HK-2 (cell line): ENCODE data around the gene CAMTA1.

Experiments used
- DNase-seq: peaks from one replicate; pipeline ENCODE4 v3.0.0-alpha.2; 2018; ENCODE audit not compliant: unreplicated experiment

CAMTA1 gene

DNA sequence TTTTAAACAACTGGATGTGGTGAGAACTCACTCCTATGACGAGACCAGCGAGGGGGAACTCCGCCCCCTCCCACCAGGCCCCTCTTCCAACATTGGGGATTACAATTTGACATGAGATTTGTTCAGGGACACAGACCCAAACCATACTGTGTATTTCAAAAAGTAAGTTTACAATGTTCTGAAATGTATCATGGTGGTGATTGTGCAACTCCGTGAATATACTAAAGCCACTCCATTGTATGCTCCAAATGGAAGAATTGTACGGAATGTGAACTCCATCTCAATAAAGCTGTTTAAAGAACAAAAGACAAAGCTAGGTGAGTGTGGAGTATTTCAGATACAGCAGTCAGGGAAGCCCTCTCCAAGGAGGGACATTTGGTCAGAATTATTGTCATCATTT, 553.8 kb downstream of the CAMTA1 start:
- DNase-seq, result no peak

DNA sequence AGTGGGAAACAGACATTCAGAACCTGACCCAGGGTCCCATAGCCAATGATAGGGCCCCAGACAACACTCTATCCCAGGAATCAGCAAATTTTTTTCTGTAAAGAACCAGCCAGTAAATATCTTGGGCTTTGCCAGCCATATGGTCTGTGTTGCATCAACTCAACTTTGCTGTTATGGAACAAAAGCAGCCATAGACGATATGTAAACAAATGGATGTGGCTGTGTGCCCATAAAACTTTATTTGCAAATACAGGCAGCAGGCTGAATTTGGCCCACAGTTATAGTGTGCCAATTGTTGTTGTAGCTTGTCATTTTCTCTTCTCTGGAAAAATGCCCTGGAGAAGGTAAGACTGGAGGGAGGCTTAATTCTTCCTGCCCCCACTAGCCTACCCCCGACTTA, 554.7 kb downstream of the CAMTA1 start:
- DNase-seq, result no peak

DNA sequence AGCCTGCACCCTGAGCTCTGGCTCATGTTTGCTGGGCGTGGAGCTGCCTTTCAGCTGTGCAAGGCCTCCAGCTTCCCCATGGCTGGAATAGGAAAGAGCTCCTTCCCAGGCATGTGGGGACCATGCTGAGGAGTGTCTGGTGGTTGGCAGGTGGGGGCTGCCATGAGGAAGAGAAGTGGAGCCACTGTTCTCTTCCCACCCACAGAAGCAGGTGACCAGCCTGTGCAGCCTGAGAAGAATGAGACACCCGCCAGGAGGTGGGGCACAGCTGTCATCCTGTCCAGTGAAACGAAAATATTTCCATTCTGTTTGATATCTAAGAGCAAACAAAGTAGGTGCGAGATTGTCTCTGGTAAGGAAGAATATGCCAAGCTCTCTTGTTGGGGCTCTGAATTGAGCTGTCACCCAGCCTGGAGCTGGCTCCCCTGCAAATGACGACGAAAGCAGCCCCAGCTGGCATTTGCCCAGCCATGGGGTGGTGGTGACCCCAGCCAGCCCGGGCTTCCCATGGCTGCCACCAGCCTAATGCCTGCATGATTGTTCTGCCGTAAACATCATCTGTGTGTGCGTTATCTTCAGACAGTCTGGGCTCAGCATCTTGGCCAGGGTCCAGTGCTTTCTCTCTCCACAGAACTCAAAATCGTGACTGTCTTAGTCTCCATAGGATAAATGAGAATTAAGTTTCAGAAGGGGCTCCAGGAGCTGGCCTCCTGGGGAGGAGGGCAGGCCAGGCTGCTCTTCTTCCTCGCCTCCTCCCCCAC, 556.1 kb downstream of the CAMTA1 start:
- no peak for DNase-seq

DNA sequence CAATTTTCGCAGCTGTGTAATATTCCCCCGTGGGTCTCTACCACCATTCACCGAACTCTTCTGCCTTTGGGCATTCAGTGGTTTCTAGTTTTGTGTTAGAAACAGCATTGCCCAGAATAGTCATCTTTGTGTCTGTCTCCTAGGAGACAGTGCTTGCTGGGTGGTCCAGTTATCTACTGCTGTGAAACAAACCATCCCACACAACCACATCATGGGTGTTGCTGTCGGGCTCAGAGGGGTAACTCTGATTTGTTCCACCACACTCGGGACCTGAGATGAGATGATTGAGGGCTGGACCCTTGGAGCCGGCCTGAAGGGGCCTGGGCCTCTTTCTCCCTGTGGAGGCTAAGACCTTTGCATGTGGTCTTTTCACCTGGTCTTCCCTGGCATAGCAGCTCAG, 558.6 kb downstream of the CAMTA1 start:
- no peak for DNase-seq

DNA sequence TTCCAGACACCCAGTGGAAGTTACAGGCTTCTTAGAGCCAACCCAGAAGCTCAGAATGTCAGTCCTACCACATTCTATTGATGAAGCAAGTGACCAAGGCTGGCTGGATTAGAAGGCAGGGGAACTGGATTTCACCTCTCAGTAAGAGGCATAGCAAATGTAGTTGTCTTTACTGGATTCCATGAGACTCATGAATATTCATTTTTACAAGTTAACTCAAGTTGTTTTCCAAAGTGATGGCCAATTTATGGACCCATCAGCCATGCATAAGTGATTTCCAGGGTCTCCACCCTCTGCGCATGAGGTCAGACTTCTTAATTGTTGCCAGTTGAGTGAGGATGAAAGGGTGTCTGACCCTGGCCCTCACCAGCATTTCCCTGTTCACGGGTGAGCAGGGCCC, 559.0 kb downstream of the CAMTA1 start:
- no peak for DNase-seq

DNA sequence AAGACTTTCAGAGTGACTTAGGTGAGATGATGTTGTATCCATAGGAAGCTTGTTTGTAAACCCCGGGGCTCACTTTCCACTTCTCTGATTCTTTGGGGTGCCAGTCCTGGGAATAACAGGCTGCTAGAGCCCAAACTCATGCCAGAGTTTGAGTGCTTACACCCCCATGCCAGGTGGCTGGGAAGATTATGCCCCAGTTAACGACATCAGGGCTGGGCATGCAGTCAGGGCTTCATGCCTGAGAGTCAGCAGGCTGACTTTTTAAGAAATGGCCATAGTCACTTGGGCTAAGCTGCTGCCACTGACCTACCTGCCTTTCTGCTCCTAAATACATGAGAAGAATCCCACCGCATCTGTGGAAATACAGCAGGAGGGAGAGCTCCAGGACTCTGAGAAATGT, 560.3 kb downstream of the CAMTA1 start:
- DNase-seq, result no peak

DNA sequence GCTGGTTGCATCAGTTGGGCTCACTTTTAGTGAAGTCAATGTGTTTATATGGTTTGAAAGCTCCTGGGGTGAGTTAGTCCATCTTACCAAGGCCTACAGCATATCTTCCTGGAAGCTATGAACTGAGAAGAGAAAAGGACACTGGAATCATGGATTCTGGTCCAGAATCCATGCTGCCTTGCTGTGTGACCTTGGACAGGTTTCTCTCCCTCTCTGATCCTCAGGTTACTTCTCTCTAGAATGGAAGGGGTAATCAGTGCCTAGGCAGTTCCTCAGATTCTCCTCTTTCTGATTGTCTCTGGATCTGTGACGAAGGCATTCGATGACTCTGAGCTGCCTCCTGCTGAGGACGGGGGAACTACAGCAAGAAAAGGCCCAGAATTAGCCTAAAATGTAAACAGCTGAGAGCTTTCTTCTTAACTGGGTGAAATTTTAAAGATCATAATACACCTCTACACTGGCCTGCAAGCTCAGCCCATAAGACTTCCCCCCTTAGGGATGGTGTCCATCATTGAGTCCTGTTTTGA, 560.9 kb downstream of the CAMTA1 start:
- DNase-seq, result no peak

DNA sequence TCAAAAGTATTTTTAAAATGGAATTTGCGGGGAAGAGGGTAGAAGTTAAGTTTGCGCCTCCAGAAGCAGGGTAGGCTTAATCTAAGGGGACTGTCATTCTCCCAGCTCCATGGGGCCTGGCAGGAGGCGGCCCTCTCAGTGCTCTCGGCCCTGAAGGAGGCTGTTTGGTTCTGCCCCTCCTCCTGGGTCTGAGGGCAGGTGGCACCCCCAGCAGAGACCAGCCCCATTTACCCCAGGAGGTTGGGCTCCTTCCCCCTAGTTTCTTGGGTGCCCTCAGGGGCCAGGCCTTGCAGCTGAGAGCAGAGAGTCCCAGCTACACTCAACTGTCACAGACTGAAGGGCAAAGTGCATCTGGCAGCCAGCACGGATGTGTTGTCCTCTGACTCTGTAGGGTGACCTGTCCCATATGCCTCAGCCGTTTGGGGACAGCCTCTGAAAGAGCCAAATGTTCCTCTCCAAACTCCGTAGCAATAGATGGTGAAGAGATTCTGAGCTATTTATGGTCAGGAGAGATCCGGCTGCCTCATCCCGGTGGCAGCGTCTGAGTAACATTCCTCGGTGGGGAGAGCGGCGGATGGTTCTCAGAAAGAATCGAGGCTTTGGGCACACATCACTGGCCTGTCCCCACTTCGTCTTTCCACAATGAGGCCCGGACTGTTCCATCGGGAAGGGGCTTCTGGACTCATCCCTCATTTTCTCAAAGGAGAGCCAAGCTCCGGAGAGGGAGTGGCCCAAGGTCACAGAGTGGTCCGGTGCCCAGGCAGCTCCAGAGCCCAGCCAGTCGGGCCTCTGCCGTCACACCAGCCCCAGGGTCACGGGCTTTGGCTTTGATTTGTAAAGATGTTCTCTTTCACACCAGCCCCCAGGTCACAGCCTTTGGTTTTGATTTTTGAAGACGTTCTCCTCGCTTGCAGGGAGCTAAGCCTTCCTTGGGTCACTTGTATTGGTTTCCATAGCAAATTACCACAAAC, 561.6 kb downstream of the CAMTA1 start:
- no peak for DNase-seq

DNA sequence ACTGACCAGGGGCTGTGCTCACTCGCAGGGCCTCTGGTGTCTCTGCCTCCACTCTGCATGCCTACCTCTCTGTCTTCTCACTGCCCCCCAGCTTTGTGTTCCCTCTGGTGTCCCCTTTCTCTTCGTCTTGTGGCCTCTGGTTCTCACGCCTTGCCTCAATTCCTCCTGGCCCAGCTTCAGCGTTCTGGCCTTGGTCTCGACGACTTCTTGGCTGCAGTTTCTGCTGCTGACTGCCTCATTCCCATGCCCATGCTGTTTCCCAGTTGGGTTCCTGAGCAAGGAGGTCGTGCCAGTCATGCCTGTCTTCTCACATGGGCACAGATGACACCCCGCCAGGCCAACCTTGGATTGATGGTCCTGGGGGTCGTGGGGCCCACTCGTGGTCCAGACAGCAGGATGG, 562.8 kb downstream of the CAMTA1 start:
- DNase-seq, result no peak

DNA sequence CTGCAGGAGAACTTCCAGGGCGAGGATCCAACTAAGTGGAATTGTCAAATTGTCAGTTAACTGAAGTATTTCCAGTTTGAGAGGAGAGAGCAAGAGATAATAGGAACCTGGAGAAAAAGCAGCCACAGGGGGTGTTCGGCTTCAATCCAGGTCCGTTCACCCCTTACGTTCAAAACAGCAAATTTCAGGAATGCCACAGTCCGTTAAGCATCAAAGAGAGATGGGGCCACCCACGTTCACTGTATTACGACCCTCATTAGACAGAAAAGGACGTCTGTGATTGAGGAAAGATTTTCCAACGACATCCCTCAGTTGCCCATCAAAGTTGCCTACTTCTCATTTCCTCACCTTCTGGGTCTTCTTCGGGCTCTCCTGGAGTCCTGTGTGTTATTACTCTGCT, 563.3 kb downstream of the CAMTA1 start:
- DNase-seq, result no peak

DNA sequence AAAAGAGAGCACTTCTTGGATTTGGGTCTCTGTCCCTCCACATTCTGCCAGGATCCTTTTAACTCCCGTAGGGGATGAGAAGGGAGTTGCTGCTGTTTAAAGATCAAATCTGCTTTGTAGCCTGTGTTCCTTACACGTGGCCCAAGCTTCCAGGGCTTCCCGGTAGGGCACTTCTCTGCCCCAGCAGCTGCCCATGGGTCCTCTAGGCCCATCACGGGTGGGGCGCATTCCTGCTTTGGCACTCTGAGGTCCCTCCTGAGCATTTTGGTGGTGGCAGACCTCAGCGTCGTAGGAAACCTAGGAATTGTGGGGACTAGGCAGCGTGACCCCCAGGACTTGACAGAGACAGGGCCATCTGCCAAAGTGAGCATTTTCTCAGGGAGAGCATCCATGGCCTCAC, 565.5 kb downstream of the CAMTA1 start:
- no peak for DNase-seq

DNA sequence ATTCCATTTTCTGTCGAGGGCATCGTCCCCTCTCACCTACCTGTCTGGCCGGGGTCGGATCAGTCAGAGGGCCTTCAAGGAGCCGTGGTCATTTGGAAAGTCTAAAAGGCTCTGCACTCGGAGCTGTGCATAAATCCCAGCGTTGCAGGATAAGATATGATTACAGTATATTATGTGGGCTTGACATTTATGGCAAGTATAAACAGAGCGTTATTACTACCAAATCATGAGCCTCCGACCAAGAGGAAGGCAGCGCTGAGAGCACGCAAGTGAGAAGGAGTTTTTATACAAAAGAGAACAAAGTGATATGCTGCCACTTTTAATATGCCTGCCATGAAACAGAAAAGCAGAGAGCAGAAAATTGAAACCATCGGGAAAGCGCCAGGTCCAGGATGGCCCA, 566.4 kb downstream of the CAMTA1 start:
- no peak for DNase-seq

DNA sequence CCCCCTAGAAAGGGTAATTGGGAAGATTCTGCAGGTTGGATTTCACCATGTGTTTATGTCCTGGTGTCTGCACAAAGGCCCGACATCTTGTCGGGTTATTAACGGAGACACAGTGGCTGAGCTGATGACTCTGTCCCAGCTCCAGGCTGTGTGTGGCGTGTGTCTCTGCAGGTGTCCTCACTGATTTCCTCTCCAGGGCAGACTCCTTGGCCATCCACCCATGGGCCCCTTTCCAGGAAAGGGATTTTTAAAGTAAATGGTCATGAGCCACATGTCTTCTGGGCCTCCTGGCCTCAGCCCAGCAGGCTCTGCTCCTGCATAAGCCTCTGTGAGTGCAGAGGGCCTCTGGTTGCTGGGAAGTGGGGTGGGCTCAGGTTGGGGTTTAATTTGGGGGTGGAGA, 567.1 kb downstream of the CAMTA1 start:
- no peak for DNase-seq

DNA sequence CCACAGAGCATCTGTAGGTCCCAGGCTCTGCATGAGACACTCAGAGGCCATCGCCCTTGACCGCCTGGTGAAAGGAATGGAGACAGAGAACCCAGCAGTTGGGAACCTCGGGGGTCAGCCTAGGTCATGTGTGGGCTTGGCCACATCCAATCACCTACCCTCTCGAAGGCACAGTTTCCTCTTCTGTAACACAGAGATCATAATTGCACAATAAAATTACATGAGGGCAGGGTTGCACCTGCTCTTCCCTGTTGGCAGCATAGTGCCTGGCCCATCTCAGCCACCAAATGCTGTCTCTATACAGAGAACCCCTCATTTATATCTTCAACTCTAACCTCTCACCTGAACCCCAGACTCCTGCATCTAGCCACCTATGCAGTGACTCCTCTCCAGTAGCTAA, 567.7 kb downstream of the CAMTA1 start:
- DNase-seq, result no peak

DNA sequence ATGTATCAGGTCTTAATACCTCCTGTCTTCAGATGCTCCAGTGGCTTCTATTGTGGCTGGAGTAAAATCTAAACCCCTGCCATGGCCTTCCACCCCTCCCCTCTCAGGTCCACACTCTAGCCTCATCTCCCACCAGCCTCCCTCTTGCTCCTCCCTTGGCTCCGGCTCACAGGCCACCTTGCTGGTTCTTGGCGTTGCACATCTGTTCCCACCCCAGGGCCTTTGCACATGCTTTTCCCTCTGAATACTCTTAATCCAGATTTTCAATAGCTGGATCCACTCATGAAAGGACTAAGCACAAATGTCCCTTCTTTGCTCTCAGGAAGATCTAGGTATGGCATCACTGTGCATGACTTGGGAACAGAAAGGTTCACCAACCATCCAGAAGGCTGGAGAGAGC, 570.4 kb downstream of the CAMTA1 start:
- no peak for DNase-seq

DNA sequence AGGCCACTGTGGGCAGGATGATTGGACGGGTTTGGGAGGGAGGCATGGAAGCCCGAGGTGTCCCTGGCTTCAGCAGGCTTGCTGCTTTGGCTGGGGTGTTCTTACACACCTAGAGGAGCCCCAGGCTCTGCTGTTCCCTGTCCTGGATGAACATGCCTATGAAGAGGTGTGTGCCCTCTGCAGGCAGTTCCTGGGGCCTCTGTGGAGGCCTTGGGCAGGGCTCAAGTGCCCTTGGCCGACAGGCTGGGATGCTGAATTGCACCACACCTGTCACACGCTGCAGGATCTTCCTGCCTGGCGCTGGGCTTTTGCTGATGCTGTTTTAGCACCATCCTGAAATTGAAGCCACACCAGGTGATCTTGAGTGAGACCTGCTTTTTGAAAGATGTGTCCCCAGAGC, 570.8 kb downstream of the CAMTA1 start:
- no peak for DNase-seq

DNA sequence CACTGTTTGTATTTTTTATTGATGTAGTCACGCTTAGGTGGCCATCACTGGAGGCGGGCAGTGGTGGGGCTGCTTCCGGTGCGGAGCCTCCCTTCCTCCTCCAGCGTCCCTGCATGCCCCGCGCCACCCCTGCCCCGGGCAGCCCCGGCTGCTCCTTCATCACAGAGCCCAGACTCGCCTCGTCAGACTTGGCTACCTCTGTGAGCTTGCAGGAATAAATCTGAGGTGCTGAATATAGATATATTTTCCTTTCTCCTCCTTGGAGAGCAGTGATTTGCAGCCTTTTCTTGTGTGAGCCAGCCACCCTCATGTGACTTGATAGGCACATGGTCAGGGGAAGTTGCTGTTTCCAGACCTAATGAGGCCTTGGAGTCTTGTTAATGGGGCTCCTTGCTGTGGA, 573.2 kb downstream of the CAMTA1 start:
- no peak for DNase-seq

DNA sequence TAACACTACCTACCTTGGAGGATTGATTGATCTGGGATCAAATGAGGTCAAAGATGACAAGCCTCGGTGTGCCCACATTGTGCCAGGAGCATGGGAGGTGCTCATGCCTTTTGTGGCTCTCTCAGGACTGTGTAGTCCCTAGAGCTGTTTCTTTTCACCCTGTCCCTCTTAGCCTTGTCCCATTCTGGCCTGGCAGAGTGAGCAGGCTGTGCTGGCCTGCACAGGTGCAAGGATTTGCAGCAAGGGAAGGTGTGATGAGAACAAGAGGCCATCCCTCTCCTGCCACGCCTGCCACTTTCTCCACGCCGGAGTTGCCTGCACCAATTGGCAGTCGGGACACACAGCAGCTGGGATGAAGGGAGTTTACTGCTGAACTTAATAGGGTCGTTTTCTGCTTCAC, 575.3 kb downstream of the CAMTA1 start:
- DNase-seq, result no peak

DNA sequence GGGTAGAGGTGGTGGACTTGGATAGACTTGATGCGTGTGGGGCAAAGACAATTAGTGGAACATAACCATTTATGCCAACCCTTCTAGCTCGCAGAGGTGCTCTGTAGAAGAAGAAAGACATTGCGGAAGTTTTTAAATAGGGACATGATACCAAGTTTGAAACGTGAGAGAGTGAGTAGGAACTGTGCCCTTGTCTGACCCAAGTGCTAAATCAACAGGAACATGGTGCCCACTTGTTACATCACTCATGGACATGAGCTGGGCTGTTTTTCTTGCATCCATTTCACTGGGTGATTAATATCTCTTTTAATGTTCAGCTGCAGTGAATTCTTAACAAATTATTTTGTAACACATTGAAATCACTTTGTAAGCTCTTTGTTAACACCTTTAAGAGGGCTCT, 577.7 kb downstream of the CAMTA1 start:
- DNase-seq, result no peak

DNA sequence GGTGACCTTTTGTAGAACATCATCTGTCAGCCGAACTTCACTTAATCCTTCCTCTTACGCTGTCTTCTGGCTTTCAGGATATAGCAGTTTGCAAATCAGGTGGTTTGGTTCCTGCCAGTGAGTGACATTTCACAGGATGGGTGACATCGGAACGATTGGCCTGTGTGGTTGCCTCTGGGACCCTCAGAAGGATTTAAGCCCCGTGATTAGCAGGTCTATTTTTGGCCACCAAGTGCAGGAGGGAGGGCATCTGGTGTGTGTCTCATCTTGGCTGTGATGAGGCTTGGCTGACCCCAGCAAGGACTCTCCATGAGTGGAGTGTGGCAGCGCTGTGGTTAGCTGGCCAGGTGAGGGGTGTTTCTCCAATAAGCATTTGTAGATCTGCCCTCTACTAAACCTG, 578.2 kb downstream of the CAMTA1 start:
- no peak for DNase-seq

DNA sequence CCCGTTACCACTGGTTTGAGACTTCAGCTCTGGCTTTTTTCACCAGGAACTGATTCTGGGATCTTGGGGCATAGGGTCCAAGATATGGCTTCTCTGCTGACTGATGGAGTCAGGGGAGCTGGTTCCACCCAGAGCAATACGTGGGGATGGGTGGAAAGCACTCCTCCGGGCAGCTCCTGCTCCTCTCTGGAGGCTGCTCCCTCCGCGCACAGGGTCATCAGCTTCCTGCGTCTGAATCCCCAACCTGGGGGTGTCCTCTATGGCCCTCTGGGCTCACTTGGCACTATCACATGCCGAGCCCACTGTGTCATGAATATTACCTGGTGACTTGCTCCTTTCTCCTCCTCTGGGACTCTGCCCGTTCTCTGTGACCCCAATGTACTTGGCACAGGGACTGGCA, 580.5 kb downstream of the CAMTA1 start:
- DNase-seq, result no peak

DNA sequence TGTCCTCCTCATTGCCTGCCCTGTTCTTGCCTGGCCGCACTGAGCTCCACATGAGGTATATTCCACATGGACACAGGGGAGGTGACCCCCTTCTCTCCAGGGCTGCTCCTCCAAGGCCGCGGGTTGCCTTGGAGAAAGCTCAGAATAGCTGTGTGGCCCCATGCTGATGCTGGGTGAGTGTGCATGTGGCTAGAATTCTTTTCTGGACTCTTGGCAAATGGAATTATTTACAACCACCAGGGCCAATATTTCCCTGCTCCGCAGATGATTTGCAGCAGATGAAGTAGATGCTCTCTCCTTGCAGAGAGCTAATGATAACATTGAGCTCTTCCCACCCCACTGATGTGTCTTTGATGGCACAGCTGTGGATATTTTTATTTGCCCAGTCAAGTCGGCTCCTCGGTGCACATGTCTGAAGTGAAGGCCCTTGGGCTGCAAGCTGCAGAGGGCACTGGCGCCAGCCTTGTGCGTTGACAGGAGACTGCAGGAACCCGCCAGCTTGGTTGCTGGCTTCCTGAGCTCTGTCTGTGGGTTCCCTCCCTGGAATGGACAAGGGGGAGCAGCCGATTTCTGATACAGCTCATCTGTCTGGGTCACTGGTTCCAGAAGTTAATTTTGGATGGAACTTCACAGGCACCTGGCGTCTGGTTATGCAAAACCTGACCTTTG, 581.2 kb downstream of the CAMTA1 start:
- no peak for DNase-seq
